ENCODE data around the gene P3H1. TPM values are rescaled to one million over a fixed set of nuclear protein-coding genes. Genes with fewer than 3 reads are reported as not detected.

P3H1 gene
- total and polyA plus RNA-seq, 2 donors (not counting 1 experiment from before 2014, with no cell fraction given) = 42.2 to 51.3 TPM

DNA sequence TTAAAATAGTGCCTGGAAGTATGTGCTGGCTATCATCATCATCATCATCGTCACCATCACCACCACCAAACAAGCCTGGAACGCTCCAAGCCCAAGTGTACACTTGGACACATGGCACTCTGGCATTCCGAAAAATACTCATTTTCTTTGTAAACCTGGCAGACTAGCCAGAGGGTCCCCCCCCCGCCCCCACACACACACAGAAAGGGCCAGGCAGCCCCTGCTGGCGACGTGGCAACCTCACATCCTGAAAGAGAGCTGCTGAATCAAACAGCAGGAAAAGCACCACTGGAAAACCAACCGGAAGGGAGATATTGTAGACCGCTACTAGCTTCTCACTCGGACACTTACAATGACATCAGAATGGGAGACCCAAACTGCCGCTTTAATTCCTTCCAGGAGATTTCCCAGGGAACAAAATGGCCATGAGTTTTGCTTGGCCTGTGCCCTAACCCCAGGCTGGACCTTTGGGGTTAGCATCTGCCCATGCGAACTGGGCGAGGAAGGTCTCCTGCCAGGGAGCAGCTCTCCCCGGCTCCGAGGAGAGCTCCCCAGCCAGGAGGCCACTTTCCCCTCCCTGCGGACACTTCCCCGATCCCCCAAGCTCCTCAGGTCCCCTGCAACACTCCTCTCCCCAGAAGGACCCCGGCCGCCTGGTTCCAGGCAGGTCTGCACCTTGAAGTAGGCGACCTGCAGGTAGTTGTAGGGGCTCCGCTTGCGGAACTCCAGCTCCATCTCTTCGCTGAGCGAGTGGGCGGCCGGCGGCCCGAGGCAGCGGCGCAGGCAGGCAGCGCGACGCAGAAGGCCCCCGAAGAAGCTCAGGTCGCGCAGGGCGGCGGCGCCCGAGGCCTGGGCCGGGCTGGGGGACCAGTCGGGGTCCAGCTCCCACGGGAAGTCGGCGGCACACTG is 742 bp downstream of the P3H1 start:
- Histone ChIP-seq H3K4me1 (ENCODE audit: control insufficient read depth in 2 of 2, insufficient read depth in 2 of 2, low read length in 2 of 2) (peaks cover 27 to 31% of the 10 kb centered on the region in 2 donors), H3K27ac (ENCODE audit: low read length in 2 of 2) (peak overlapping the region in 1 of 2 donors; percentile 68), H3K4me3 (ENCODE audit: control extremely low read depth in 1 of 5, extremely low read depth in 1 of 5, insufficient read depth in 1 of 5, low read depth in 2 of 5, low read length in 4 of 5) (peak overlapping the region; percentile 54 to 92 (median 75)), H3K9ac (ENCODE audit: low read length) (peak overlapping the region; percentile 80), H3K9me3 (ENCODE audit: control extremely low read depth in 1 of 3, control insufficient read depth in 2 of 3, insufficient read depth in 1 of 3, low read length in 2 of 3) (no peaks in the 10 kb centered on the region), H3K27me3 (replicated peaks in 1 of 4; ENCODE audit: control extremely low read depth in 1 of 4, control insufficient read depth in 3 of 4, insufficient read depth in 4 of 4, low read length in 3 of 4) (no peaks in the 10 kb centered on the region), H3K4me2 (replicated peaks; ENCODE audit: low read depth, low read length, poor library complexity, severe bottlenecking) (peak overlapping the region; percentile 84), H3K79me2 (ENCODE audit: control insufficient read depth, insufficient read depth, low read length) (peaks cover 83% of the 10 kb centered on the region), H2AFZ (ENCODE audit: insufficient read depth, low read depth, low read length, poor library complexity, severe bottlenecking) (peak overlapping the region; percentile 92), H4K20me1 (ENCODE audit: control insufficient read depth, insufficient read depth, low read length, poor library complexity, severe bottlenecking) (no peaks in the 10 kb centered on the region), H3K36me3 (replicated peaks in 1 of 2; ENCODE audit: control extremely low read depth in 1 of 2, control insufficient read depth in 1 of 2, extremely low read depth in 1 of 2, insufficient read depth in 2 of 2, low read length in 1 of 2) (peaks cover 0 to 2% of the 10 kb centered on the region in 2 experiments)
- no peak overlapping the region for H3K4me3 Mint-ChIP-seq
- POLR2A ChIA-PET = interaction anchor here (0.5 to 2.3 kb wide), 9 partner anchors 12 to 1301 kb away, joined by 3 to 22 read pairs (median 3); partner anchors contain the start of genes MED8, PPIH, SZT2 and TMEM269
- no peak overlapping the region for H3K27ac Mint-ChIP-seq
- CTCF ChIA-PET = interaction anchor here (0.8 to 2.8 kb wide), 16 partner anchors 9 to 309 kb away, joined by 3 to 27 read pairs (median 4); partner anchors contain the start of genes PPIH, YBX1 and ZNF691
- DNase-seq = peak; percentile 65
- peak; percentile 2 for ATAC-seq (ENCODE audit: low read depth)
- under 1% methylated on average over 38 of the region's 44 CpGs for WGBS (ENCODE audit: insufficient coverage)
- no peaks in the 10 kb centered on the region for H3K27me3 Mint-ChIP-seq
- H3K4me1 Mint-ChIP-seq = peaks cover 24% of the 10 kb centered on the region
- intact Hi-C loops (cut with micrococcal nuclease) = loop anchor here (2.0 to 10.0 kb wide), 6 partner anchors 107 to 1266 kb away; partner anchors contain the start of genes CFAP57, EBNA1BP2, ELOVL1 and IPO13
- H3K9me3 Mint-ChIP-seq (ENCODE audit: insufficient read depth) = no peaks in the 10 kb centered on the region
- TF ChIP-seq, protein P1, sequence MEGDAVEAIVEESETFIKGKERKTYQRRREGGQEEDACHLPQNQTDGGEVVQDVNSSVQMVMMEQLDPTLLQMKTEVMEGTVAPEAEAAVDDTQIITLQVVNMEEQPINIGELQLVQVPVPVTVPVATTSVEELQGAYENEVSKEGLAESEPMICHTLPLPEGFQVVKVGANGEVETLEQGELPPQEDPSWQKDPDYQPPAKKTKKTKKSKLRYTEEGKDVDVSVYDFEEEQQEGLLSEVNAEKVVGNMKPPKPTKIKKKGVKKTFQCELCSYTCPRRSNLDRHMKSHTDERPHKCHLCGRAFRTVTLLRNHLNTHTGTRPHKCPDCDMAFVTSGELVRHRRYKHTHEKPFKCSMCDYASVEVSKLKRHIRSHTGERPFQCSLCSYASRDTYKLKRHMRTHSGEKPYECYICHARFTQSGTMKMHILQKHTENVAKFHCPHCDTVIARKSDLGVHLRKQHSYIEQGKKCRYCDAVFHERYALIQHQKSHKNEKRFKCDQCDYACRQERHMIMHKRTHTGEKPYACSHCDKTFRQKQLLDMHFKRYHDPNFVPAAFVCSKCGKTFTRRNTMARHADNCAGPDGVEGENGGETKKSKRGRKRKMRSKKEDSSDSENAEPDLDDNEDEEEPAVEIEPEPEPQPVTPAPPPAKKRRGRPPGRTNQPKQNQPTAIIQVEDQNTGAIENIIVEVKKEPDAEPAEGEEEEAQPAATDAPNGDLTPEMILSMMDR (IDR thresholded peaks at IDR 0.05) = peak; percentile 53
- no peak for TF ChIP-seq EZH2 (IDR thresholded peaks at IDR 0.05; ENCODE audit: borderline replicate concordance, insufficient read depth, low read depth, low read length, poor library complexity, severe bottlenecking)

Data from B cell (primary cell).